Sciatic nerve (tissue), 2 donors: ENCODE data around the gene ANKRD63. TPM values are rescaled to one million over a fixed set of nuclear protein-coding genes. Genes with fewer than 3 reads are reported as not detected.

Experiments used
- ATAC-seq: fragments of 200-7000 bp; cut with Tn5 transposase; one replicate; pipeline ENCODE4 v1.9.1; 2020; ENCODE audit warnings: mild to moderate bottlenecking, moderate library complexity
- DNase-seq: peaks from one replicate; pipeline ENCODE4 v3.0.0-alpha.2; 2020; ENCODE audit warnings: low spot score
- intact Hi-C: fragments of 100-400 bp; cut with DNase I; formaldehyde crosslinking; loops from one replicate; pipeline ENCODE4 v1.14.2; 2022
- total RNA-seq: library from RNA; stranded (reverse); fragmentation: NEBNext Ultra II Directional; extraction: Animal tissue kit (Norgen Biotek cat#: 25700); gene quantifications from one replicate; pipeline ENCODE4 v1.2.1, GENCODE V29; 2021
- donor health status: DM: no; HTN: no; CAD: no.
- donor health status: DM: no; HTN: no; CAD: no.

Gene ANKRD63
- total RNA-seq, 1 donor from 2014 or later = not detected

DNA sequence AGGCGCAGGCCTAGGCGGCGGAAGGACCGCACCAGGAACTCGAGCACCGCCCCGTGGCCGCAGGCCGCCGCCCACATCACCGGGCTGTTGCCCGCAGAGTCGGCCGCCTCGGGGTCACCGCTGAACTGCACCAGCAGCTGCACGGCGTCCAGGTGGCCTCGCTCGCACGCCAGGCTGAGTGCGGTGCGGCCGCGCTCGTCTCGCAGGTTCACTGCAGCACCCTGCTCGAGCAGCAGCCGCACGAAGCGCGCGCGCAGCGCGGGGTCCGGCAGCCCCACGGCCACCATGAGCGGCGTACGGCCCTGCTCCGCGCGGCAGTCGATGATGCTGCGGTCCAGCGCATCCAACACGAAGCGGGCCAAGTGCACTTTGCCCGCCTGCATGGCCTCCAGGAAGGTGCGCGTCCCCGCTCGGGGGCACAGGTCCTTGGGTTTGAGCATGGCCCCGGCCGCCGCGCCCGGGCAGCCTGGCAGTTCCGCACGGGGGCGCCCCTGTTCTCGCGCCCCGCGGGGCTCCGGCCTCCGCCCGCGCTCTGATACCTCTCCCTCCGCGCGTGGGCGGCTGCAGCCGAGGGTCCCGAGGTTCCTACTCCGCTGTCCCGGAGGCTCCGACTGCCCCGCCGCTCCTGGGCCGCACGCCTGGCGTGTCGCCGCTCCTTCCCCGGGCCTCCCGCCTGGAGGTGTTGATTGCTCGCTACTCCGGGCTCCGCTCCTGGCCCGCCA, 556 bp downstream of the ANKRD63 start:
- ATAC-seq (no peak), DNase-seq (no peak)
- intact Hi-C loops = loop anchor here (5.0 kb wide), 1 partner anchor 140 kb away; no protein-coding TSS in a partner anchor

DNA sequence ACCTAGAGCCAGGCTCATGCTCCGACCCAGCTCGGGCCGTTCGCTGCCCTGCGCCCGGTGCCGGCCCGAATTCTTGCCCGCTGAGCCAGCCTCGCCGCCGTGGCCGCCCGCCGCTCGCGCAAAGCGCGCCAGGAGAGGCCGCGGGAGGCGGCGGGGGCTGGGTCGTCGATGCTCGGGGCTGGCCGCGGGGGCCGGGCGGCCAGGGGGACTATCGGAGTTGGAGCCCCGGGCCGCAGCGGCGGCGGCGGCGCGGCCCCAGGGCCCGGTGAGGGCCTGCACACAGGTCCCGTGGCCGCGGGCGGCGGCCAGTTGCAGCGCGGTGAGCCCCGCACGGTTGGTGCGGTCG, 1.1 kb downstream of the ANKRD63 start:
- ATAC-seq = no peak
- intact Hi-C loops = loop anchor here (5.0 kb wide), 1 partner anchor 141 kb away; no protein-coding TSS in a partner anchor
- DNase-seq = no peak

DNA sequence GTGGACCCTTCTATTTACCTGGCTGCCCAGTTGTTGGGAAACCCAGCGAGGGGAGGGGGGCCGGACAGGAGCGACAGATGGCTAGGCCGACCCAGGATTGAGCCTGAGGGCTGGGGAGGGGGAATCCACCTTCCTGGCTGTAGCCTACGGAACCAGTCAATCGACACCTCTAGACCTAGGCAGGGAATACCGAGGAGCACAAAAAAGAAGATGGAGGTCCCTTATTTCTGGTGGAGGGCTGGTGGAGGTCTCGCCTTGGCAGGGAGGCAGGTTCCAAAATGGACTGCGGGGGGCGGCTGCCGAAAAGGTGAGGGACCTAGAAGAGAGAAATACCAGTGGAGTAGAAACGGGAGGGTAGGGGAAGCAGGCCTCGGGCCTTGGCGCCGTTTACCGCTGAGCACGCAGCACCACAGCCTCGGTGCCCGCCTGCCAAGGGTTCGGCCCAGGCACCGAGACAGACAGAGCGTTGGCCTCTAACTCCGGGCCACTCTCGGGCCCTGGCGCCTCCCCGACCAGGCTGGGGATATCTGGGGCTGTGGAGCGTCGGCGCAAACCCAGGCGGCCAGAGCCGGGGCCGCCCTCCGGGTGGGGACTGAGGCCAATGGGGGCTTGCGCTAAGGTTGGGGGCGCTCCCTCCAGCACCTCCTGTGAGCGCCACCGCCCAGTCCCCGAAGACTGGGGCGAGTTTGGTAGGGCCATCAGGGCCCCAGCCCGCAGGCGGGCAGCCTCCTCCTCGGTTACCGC, 1.6 kb downstream of the ANKRD63 start:
- no peak for ATAC-seq
- intact Hi-C loops = loop anchor here (5.0 kb wide), 1 partner anchor 141 kb away; no protein-coding TSS in a partner anchor

DNA sequence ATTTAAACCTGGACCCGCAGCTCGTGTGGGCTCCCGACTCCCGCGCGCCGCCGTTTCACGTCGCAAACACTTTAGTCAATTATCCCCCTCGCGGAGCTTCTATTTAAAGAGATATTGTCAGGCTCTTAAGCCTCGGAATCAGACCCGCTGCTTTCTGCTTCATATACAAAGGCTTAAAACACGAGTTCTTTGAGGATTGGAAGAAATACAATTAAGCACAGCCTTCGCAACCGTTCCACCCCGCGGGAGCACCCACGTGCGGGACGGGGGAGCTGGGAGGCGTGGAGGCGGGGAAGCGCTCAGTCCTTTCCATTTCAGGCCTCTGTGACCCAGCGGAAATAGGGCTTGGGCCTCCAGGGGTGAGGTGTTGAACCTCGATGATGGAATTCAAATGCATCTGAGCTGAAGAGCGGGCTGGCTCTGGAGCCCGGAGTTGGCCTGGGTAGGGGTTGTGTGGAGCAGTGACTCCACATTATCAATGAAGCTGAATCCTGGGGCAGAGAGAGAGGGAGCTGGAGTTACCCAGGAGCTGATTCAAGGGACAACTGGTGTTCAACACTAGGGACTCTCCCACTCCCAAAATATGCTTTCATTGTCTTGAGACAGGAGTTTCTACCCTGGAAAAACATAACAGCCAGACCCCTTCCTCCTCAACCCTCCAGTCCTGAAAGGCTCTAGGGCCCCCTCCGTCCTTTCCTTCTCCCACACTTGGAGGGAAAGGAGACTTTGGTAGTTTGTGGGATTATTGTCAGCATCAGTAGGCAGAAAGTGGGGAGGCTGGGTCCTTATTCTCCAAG, 2.4 kb downstream of the ANKRD63 start:
- DNase-seq (no peak), ATAC-seq (no peak)
- intact Hi-C loops = loop anchor here (5.0 kb wide), 1 partner anchor 142 kb away; no protein-coding TSS in a partner anchor

More for the DNA sequence above, 1.6 kb downstream of the ANKRD63 start:
- no peak for DNase-seq

DNA sequence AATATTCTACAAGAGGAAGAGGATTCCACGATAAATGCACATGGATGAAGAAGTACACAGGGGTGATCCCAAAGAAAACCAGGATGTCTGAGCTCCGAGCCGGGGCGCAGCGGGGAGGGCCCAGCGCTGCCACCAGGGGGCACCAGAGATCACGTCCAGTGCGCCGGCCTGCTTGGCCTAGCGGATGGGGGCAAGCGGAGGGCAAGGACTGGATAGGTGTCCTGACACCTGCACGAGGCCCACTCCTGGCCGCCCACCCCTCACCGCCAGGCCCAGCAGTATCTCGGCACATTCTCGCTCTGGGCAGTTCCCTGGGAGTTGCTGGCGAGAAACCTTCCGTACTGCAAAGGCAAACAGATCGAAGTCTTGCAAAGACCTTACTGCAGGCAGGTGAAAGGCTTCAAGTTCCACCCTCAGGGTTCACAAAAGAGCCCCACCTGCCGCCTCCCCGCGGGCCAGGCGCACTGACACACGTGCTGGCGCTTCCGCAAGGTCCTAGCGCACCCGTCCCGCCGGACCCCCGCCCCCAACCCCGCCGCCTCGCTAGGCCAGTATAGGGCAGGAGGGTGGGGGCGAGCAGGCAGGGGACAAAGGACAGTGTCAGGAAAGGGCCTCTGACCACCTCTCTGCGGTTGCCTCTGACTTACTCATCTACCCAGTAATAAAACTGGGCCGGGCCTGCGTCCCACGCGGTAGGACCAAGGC, 3.3 kb downstream of the ANKRD63 start:
- peak; percentile 76 for ATAC-seq
- DNase-seq = peak; percentile 89
- intact Hi-C loops = loop anchor here (5.0 kb wide), 1 partner anchor 143 kb away; no protein-coding TSS in a partner anchor

DNA sequence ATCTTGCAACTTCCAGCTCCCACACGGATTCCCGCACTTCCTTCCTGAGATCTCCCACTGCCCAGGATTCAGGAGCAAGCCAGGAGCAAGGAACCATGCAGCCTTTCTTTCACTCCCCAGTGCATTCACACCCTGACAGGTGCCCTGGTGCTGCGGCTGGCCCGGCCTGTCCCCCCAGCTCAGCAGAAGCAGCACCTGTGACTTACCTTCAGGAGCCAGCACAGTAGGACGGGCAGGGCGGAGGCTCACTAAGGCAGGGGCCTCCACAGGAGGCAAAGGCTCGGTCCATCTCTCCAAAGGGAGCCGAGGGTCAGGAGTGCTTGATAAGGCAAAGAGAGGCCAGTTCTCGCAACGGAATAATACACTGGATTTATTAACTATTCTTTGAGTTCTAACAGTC, 4.8 kb downstream of the ANKRD63 start:
- DNase-seq = no peak
- ATAC-seq = no peak
- intact Hi-C loops = no loop called here

DNA sequence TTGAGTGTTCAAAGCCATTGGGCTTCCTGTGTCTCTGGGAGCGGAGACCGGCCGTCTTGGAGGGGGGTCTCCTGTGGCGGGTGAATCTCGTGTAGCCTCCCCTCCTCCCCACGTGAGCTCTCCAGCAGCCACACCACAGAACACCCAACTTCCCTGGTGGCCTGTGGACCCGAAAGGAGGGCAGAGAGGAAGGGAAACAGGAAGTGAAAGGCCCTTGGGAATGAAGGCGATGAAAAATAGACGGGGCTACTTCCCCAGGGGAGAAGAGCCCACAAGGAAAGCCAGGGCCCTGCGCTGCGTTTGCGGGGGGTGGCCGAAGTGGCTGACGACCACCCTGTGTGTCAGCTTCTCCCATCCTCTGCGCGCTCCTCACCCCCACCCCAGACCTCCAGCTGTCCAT, 5.4 kb downstream of the ANKRD63 start:
- intact Hi-C loops = no loop called here
- no peak for DNase-seq
- ATAC-seq = no peak

DNA sequence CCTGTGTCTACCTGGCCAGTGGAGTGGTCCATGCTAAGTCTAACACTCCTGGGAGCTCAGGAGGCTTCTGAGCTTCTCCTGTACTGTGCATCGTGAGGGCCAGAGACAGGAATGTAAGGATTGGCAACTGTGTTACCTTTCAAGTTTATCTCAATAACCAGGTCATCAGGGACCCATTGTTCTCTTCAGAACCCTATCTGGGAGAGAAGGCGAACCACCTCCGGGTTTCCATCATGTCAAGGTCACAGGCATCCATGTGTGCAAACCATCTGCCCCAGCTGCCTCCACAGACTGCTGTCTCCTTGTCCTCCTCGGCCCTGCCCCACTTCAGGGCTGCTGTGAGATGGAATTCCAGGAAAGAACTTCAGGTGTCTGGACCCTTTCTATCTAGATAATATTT, 5.9 kb downstream of the ANKRD63 start:
- DNase-seq (no peak), ATAC-seq (no peak)
- intact Hi-C loops = no loop called here

DNA sequence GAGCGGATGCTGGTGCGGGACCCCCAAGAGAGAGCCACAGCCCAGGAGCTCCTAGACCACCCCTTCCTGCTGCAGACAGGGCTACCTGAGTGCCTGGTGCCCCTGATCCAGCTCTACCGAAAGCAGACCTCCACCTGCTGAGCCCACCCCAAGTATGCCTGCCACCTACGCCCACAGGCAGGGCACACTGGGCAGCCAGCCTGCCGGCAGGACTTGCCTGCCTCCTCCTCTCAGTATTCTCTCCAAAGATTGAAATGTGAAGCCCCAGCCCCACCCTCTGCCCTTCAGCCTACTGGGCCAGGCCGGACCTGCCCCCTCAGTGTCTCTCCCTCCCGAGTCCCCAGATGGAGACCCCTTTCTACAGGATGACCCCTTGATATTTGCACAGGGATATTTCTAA, 6.9 kb downstream of the ANKRD63 start:
- no peak for ATAC-seq
- no peak for DNase-seq
- intact Hi-C loops = no loop called here

DNA sequence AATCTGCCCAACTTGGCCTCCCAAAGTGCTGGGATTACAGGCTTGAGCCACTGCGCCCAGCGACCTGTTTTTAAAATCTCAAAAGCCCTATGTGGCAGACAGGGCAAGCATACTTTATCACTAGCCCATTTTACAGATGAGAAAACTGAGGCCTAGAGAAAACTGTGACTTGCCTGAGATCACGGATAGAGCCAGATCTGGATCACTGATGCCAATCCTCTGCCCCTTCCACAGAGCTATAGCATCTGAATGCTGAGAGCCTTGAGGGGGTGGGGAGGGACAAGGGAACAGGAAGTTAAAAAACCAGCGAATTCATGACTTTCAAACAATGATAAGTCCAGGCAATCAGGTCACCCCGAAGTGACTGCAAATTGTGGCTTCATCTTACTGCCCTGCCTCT, 7.3 kb downstream of the ANKRD63 start:
- ATAC-seq (no peak), DNase-seq (no peak)
- intact Hi-C loops = no loop called here

DNA sequence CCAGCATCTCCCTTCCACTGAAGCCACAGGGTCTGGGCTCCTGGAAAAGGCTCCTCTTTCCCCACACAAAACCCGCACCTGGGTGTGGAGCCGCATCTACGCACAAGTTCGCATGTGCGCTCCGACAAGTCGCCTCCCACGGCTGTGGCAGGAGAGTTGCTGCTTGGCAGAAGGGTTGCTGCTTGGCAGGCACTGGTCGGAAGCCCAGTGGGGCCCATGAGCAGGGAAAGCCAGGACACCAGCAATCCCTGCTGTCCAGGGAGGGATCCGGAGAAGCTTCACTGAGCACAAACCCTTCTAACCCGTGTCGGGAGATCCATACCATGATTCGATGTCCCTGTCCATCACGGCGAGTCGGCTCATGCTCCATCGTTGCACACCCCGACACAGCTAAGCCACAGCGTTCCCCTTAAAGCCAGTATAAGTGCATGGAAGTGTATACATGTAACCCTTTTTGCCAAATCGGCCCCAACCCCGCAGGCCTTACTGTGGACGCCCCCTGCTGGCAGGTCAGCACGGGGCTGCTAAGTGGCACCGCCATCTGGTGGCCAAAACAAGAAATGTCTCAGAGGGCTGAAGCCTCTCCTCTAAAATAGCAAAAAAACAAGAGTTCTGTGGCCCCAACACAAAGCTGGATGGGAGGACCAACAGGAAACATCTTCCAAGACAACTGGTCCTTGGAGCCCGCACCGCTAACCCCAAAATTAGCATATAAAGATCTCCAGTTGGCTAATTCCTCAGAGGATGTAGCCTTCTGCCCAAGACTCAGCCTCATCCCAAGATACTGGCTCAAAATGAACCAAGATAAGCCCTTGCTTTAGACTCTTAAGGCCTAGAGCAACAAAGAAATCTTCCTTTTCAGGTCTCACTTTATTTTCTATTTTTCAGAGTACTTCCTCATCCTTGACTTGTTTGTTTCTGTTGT, 8.3 kb downstream of the ANKRD63 start:
- DNase-seq = peak; percentile 91
- ATAC-seq = peak; percentile 34
- intact Hi-C loops = loop anchor here (5.0 kb wide), 2 partner anchors 57 to 227 kb away; no protein-coding TSS in a partner anchor

DNA sequence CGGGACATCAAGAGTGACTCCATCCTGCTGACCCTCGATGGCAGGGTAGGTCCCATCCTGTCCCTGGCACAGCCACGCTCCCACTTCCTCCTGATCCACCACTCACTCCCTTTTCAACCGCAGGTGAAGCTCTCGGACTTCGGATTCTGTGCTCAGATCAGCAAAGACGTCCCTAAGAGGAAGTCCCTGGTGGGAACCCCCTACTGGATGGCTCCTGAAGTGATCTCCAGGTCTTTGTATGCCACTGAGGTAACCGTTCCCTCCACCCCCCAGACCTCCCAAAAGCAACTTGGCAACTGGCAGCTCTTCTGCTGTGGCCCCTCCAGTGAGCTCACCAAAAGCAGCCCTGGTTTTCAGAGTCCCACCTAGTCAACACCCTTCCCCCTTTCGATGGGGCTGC, 9.4 kb downstream of the ANKRD63 start:
- ATAC-seq = no peak
- intact Hi-C loops = loop anchor here (5.0 kb wide), 2 partner anchors 56 to 226 kb away; no protein-coding TSS in a partner anchor
- DNase-seq = no peak

DNA sequence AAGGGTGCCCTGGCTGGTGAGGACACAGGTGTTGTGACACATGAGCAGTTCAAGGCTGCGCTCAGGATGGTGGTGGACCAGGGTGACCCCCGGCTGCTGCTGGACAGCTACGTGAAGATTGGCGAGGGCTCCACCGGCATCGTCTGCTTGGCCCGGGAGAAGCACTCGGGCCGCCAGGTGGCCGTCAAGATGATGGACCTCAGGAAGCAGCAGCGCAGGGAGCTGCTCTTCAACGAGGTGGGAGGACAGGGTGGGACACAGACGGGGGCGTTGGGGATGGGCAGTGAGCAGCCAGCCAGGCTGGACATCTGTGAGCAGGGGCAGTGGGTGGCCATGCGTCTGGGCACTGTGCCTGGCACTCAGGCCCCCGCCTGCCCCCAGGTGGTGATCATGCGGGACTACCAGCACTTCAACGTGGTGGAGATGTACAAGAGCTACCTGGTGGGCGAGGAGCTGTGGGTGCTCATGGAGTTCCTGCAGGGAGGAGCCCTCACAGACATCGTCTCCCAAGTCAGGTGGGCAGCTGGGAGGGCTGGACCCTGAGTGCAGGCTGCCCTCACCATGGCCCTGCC, 10.3 kb downstream of the ANKRD63 start:
- no peak for ATAC-seq
- intact Hi-C loops = loop anchor here (5.0 kb wide), 2 partner anchors 55 to 225 kb away; no protein-coding TSS in a partner anchor
- no peak for DNase-seq

DNA sequence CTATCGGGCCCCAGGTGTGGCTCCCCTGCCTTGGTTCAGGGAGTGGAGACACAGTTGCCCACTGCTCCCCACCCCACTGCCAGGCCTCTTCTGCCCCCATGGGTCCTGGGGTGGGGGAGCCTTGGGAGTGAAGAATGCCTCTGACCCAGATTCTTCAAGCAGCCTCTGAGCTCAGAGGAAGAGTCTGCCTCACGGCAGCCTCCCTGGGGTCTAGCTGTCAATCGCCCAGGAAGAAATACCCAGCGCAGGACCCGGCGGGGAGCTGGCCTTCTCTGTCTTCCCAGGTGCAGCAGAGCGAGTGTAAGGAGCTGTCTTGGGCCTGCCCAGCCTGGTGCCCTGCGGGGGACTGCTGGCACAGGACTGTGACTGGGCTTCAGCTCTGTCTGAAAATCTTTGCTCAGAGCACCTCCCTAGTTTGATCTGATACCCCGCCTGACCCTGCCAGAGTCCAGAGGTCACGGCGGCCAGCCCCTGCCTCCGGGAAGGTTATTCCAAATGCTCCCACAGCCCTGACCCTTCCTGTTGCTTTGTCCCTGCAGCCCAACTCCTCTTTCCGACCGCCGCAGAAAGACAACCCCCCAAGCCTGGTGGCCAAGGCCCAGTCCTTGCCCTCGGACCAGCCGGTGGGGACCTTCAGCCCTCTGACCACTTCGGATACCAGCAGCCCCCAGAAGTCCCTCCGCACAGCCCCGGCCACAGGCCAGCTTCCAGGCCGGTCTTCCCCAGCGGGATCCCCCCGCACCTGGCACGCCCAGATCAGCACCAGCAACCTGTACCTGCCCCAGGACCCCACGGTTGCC, 11.0 kb downstream of the ANKRD63 start:
- ATAC-seq = no peak
- intact Hi-C loops = loop anchor here (5.0 kb wide), 2 partner anchors 55 to 225 kb away; no protein-coding TSS in a partner anchor
- DNase-seq = no peak

DNA sequence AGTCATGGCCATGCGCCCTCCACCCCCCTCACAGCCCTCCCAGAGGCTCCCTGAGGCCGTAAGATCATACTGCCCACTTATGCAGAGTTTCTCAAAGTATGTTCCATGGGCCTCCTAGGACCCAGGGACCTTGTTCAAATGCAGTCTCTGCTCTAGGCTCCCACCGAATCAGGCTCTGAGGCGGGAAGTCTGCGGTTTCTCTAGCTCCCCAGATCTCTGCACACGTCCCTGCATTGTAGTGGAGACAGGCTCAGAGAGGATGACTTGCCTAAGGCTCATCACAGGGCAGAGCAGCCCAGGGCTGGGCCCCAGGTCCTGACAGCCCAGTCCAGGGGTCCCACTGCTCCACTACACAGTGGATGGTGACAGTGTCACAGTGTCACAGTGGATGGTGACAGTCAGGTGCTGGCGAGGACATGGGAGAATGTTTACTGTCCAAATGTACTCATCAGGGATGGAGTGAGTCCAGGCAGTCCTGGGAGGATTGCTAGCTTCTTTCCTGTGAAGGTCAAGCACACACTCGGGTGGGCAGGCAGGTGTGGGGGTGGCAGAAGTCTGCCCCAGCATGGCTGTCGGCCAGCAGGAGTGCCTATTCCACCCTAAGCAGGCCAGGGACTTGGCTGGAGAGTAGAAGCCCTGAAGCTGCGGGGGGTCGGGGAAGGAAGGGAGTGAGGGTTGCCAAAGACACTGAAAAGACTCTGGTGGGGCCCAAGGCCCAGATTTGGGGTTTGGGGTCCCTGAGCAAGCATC, 12.4 kb downstream of the ANKRD63 start:
- intact Hi-C loops = loop anchor here (5.0 kb wide), 2 partner anchors 53 to 223 kb away; no protein-coding TSS in a partner anchor
- ATAC-seq (no peak), DNase-seq (no peak)

DNA sequence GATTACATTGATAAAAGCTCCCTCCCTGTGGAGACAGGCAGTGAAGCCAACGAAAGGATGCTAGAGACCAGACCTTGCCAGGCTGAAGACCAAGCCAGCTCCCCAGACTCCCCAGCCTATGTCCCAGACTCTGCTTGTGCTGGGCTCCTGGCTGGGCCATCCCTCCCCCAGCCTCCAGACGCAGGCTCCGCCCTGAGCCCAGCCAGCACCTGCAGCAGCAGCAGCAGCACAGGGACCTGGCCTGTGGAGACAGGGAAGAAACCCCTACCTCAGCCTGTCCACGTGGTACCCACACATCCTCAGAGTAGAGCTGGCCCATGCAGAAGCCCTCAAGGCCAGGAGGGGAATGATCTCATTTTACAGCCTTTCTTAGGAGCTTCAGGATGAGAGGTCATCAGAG, 13.3 kb downstream of the ANKRD63 start:
- intact Hi-C loops = loop anchor here (5.0 kb wide), 2 partner anchors 52 to 222 kb away; no protein-coding TSS in a partner anchor
- ATAC-seq = no peak

More for the DNA sequence above, 13.3 kb downstream of the ANKRD63 start:
- no peak for DNase-seq
